ENCODE measurements around the gene PRLHR. TPM values are rescaled to one million over a fixed set of nuclear protein-coding genes. Genes with fewer than 3 reads are reported as not detected.
A peak's percentile ranks its signal among the peaks of the same experiment; 100 is the strongest.

PRLHR gene
- total RNA-seq, 1 donor: not detected

DNA sequence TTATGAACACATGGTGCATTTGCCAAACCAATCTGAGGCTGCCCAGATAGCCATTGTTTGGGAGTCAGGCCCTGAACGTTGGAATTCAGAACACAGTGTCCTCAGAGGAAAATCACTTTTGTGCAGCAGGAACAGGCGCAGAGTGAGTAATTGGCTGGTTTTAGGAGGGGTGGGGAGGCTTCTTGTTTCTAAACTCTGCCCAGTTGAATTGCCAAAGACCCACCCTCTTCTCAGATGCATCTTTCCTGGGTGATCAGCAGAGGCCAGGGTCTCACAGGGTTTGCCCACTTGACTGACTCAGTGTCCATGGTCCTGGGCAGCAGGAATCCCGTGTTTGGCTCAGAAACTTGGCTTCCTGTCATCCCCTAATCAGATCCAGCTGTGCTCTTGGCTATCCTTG, 24.3 kb downstream of the PRLHR start:
- TF ChIP-seq, protein P1, sequence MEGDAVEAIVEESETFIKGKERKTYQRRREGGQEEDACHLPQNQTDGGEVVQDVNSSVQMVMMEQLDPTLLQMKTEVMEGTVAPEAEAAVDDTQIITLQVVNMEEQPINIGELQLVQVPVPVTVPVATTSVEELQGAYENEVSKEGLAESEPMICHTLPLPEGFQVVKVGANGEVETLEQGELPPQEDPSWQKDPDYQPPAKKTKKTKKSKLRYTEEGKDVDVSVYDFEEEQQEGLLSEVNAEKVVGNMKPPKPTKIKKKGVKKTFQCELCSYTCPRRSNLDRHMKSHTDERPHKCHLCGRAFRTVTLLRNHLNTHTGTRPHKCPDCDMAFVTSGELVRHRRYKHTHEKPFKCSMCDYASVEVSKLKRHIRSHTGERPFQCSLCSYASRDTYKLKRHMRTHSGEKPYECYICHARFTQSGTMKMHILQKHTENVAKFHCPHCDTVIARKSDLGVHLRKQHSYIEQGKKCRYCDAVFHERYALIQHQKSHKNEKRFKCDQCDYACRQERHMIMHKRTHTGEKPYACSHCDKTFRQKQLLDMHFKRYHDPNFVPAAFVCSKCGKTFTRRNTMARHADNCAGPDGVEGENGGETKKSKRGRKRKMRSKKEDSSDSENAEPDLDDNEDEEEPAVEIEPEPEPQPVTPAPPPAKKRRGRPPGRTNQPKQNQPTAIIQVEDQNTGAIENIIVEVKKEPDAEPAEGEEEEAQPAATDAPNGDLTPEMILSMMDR (IDR thresholded peaks at IDR 0.05; ENCODE audit: insufficient read depth, low read length): no peak
- no peak overlapping the region for H3K4me3 ChIP-seq (ENCODE audit: low read depth, low read length)
- peak; percentile 72 for DNase-seq (ENCODE audit: low read depth)

DNA sequence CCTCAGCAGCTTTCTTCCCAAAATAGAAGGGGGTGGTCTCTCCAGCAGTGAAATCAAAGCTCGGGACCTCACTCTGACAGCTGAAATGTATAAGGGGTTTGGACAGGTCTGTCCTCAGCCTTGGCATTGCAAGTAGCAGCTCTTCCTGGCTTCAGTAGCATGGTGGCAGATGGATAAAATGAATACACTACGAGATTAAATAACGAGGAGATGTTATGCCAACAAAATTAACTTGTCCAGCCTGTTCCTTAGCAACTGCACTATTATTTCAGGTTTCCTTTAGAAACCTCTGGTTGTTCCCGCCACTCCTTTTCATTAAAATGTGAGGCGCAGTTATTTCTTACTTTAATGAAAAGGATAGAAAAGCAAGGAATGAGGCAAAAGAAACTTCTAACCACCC, 24.9 kb downstream of the PRLHR start:
- no peak overlapping the region for H3K4me3 ChIP-seq (ENCODE audit: low read depth, low read length)
- TF ChIP-seq, protein P1 (IDR thresholded peaks at IDR 0.05; ENCODE audit: insufficient read depth, low read length): no peak
- DNase-seq (ENCODE audit: low read depth): no peak

DNA sequence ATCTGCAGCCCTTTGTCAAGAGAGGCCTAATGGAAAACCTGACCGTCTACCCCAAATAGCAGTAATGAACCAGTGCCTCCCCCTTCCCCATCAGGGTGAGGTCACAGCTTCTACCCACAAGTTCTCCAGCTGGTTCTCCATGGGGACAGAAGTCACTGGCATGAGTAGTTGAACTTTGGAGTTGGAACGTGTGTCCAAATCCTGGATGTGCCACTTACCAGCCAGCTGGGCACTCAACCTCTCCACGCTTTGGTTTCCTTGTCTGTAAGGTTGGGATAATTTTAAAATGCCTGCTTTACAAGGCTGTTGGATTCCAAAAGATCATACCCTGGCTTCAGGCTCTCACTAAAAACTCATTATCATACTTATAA, 25.6 kb downstream of the PRLHR start:
- TF ChIP-seq, protein P1 (IDR thresholded peaks at IDR 0.05; ENCODE audit: insufficient read depth, low read length): no peak
- DNase-seq (ENCODE audit: low read depth): no peak
- H3K4me3 ChIP-seq (ENCODE audit: low read depth, low read length): no peak overlapping the region

DNA sequence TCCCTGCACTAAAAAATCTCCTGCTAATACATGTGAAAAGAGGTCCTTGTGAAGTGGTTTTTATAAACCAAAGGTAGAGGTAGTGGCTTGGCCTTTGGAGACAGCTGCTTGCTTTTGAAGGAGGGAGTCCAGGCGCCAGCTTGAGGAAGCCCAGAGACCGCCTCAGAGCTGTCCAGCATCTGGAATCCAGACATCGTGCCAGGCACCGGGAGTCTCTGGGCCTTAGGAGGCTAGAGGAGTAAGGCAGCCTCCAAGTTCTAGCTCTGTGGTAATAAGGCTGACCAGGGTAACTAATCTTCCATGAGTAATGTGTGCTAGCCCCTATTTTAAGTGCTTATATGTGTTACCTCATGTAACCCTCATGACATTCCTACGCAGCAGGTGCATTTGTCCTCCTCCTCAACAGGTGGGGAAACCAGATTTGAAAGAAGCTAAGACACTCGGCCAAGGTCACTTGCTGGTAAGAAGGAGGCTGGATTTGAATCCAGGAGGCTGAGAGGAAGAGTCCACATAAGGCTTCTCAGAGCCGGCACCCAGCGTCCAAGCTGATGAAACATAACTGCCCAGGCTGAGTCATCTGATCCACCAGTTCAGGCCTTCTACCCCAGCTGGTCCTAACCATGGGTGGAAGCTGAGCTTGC, 26.1 kb downstream of the PRLHR start:
- DNase-seq (ENCODE audit: low read depth): peak; percentile 26

DNA sequence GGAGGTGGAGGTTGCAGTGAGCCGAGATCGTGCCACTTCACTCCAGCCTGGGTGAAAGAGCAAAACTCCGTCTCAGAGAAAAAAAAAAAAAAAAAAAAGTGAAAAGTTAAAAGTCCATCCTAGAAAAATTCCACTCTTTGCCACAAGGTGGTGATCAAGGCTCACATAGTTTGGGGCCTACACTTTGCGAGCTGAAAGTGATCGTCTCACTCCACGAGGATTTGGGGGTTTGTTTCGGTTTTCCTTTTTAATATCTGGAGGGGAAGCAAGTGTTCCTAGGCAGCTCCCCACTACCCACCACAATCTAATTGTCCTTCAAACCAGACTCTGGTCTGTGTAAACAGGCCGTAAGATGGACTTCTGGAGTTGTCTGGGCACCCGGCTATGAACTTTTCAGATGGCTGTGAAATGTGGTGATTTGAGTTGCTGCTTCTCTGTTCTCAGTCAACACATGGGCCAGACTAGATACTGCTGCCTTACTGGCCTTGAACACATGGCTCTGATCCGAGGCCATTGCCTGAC, 27.1 kb downstream of the PRLHR start:
- H3K4me3 ChIP-seq (ENCODE audit: low read depth, low read length): peak overlapping the region; percentile 53

More for the DNA sequence above, 26.1 kb downstream of the PRLHR start:
- H3K4me3 ChIP-seq (ENCODE audit: low read depth, low read length): no peak overlapping the region
- TF ChIP-seq, protein P1 (IDR thresholded peaks at IDR 0.05; ENCODE audit: insufficient read depth, low read length): no peak

DNA sequence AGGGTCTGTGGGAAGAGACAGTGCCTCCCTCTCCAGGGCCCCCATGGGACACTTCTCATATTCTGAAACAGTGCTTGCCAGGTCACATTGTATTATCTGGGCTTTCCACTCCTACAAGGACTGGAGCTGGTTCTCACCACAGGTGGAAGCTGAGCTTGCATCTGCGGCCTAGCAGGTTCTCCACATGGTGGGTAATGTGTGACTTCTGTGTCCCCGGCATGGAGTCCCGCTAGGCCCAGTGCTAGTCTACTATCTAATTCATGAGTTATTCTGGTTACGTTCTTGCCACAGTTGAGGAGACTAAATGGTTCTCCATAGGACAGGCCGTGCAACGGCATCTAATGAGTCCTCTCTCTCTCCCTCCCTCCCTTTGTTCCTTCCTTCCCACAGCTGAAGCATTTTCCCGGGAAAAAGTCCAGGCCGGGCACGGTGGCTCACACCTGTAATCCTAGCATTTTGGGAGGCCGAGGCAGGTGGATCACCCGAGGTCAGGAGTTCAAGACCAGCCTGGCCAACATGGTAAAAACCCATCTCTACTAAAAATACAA, 27.7 kb downstream of the PRLHR start:
- DNase-seq (ENCODE audit: low read depth): no peak
- no peak overlapping the region for H3K4me3 ChIP-seq (ENCODE audit: low read depth, low read length)
- TF ChIP-seq, protein P1 (IDR thresholded peaks at IDR 0.05; ENCODE audit: insufficient read depth, low read length): no peak

More for the DNA sequence above, 27.1 kb downstream of the PRLHR start:
- peak; percentile 83 for DNase-seq (ENCODE audit: low read depth)
- TF ChIP-seq, protein P1 (IDR thresholded peaks at IDR 0.05; ENCODE audit: insufficient read depth, low read length): peak; percentile 80

Data from fibroblast of the aortic adventitia (primary cell).